ENCODE data around the gene GLG1. TPM values are rescaled to one million over a fixed set of nuclear protein-coding genes. Genes with fewer than 3 reads are reported as not detected.

Gene GLG1
- total RNA-seq: 124 and 188 TPM in 2 replicates

GRCh38 chr16:74606521-74607309, at the start of gene GLG1:
Gene GLG1 (minus strand): TSS chr16:74607114. CDS start chr16:74607094, 20 bp downstream.

GRCh38 chr16:74420612-74421481, 186.1 kb downstream of the GLG1 start, which contains the start of gene CLEC18B:
Gene CLEC18B (minus strand): TSS chr16:74421478. CDS start chr16:74421270, 208 bp downstream.

Other genes with a start within 250 kb of the GLG1 start
- 0.75 TPM in 1 of 2 replicates, not detected in the other for gene NPIPB15, start 230.8 kb downstream of the GLG1 start, total RNA-seq
- gene CLEC18B, start 185.6 kb downstream of the GLG1 start, total RNA-seq: 0.25 and 0.33 TPM in 2 replicates
- gene RFWD3, start 59.8 kb upstream of the GLG1 start, total RNA-seq: 18.1 and 38.2 TPM in 2 replicates
- gene MLKL, start 93.7 kb upstream of the GLG1 start, total RNA-seq: 8.6 and 15.5 TPM in 2 replicates
- not detected in 2 replicates for gene FA2H, start 167.7 kb upstream of the GLG1 start, total RNA-seq

All from uterine smooth muscle cell (primary cell).